ENCODE results near the gene CLK3.

CLK3 gene

DNA sequence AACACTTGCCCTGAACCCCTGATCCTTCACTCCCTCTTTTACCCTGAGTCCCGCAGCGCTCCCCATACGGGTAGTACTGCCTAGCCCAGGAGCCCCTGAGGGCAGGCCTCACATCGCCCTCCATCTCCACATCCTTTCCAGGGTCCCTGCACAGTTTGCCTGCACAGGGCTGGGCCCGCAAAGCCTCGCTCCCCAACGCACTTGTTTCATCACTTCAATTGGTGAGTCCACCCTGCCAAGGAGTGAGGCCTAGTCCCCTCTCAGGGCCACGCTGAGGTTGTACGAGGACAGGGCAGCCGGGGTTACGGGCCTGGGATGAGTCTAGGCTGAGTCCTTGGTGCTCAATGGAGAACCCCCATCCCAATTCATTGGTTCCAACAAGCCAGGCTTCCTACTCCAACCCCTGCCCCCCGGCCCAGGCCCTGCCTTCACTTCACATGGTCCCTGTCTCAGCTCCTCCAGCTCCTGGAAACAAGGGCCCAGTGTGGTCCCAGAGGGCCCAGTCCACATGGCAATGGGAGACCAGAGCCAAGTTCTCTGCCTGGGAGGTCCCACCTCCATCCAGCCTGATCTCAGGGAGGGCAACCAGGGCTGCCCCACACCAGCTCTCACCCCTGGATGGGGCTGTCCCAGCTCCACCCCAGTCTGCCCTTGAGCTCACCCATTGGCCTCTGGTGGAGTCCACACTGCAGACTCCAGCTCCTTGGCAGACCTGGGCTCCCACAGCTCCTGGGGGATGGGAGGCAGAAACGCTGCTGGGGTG is 12.4 kb upstream of the CLK3 start:
- no peak for DNase-seq (ENCODE audit: low read depth, low spot score)

DNA sequence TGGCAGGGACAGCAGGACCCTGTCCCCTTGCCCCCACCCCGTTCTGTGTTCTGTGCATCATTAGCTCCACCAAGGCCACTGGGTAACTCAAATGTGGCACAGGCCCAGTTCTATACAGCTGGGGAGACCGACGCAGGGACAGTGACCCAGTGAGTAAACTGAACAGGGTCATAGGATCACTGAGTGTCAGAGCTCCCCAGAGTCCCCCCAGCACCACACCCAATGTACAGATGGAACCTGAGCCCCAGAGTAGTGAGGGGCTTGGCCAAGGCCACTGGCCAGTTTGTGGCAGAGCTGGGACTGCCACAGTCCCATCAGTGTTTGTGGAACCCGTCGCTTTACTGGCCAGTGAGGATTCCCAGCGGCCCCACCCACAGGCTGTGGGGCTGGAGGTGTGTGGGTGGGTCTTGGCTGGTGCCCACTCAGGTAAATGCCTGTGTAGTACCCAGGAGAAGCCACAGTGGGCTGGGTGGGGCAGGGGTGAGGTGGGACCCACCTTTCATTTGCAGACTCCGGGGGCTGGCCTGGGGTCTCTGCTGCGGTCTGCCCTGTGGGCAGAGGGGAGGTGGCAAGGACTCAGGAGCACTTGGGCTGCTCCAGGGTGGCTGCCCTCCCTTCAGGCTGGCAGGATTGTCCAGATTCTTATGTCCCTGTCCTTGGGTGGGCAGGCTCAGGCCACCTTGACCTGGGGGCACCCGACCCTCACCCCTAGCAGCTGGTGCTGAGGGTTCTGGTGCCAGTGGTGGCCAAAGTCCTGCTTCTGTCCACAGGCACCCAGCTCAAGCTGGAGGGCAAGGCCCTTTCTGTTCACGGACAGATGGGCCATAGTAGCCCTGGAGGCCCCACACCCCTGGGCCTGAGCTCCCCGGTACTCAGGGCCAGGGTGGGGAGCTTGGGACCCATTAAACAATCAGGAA is 11.6 kb upstream of the CLK3 start:
- DNase-seq (ENCODE audit: low read depth, low spot score): no peak

DNA sequence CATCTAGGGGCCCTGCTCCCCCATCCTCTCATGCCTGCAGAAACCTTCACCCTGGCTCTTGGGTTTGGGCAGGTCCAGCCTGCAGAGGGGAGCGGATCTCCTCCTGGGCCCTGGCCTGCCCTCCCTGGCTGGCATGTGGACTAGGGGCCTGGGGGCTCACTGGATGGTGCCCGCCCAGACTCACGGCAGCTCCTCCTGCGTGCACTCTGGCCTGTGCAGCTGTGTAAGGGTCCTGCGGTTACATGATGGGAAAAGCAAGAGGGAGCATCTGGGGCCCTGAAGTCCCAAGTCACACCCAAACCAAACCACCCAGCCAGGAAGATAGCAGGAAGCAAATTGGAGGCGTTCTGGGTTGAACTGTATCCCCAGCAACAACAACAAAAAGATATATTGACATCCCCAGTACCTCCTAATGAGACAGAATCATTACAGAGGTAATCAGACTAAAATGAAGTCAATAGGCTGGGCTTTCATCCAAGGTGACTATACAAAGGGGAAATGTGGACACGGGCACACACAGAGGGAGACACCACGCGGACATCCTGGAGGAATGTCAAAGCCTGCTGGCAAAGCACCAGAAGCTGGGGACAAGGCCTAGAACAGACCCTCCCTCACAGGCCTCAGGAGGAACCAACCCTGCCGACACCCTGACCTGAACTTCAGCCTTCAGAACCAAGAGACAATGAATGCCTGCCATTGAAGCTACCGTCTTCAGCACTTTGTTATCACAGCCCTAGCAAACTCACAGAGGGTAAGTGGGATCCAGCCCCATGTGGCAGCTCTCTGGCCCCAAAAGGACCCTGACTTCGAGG is 10.4 kb upstream of the CLK3 start:
- peak; percentile 23 for DNase-seq (ENCODE audit: low read depth, low spot score)

DNA sequence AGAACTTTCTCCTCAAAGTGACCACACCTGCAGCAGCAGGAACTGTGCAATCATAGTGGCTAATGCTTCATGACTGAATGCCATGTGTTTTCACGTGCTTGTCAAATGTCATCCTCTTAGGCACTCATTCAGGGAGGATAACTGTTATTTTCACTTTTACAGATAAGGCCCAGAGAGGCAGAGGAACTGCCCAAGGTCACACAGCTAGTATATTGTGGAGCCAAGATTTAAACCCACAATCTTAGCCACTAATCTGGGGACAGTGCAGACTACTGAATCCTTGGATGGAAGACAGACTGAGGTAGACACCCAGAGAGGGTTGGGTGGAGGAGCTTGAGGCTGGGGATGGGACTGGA is 9.9 kb upstream of the CLK3 start:
- DNase-seq (ENCODE audit: low read depth, low spot score): no peak

DNA sequence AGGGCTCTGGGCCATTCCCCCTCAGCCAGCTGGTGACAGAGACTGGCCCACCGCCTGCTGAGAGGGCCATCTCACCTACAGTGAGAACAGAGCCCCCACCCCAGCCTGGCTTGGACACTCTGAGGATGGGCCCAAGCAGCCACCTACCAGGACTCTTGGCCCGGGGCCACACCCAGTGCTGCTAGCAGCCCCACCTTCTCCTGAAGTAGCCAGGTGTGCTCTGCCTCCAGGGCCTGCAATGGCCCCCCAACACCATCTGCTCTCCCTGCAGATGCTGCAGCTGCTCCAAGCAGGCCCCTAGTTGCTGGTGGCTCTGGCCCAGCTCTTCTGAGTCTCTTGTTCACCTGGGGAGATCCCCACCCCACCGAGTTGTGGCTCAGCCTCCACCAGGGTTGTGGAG is 6.8 kb upstream of the CLK3 start:
- no peak for DNase-seq (ENCODE audit: low read depth, low spot score)

DNA sequence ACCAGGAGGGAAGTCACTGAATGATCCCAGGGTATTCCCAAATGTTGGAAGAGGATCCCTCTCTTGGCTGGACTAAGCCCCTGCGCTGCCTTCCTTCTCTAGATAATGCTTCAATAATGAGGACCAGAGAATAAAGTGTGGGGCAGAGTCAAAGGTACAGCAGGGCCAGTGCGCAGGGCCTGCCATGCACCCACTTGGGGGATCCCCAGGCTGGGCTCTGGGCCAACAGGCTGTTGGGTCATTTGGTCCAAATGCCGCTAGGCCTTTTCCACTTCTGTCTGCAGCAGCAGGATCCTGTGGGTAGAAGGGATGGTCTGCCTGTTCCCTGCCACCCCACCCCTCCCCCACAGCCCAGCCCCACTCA is 5.7 kb upstream of the CLK3 start:
- no peak for DNase-seq (ENCODE audit: low read depth, low spot score)

DNA sequence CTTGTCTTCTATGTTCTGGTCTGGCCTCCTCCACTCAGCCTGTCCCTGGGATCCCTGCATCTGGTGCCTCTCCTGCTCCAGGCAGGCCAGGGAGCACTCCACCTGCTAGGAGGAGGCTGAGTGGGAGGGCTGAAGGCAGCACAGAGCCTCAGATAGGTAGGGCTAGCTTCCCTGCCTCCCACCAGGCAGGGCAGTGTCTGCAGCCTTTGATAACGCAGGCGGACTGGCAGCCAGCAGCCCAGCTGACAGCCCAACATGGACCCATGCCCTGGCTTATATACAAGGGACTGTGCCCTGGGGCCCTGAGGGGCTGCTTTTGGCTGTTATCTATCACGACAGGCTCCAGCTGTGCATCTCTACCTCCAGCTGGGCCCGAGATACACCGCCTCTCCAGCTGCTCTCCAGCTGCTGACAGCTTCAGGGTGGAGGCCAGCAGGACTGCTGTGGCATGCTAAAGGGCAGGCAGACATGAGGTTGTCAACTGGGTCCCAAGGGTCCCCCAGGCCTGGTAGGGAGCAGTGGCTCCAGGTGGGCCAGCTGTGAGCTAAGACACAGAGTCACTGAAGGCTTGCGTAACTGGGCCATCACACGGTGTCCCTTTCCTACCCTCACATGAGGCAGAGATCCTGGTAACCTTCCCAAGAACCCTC is 5.2 kb upstream of the CLK3 start:
- no peak for DNase-seq (ENCODE audit: low read depth, low spot score)

DNA sequence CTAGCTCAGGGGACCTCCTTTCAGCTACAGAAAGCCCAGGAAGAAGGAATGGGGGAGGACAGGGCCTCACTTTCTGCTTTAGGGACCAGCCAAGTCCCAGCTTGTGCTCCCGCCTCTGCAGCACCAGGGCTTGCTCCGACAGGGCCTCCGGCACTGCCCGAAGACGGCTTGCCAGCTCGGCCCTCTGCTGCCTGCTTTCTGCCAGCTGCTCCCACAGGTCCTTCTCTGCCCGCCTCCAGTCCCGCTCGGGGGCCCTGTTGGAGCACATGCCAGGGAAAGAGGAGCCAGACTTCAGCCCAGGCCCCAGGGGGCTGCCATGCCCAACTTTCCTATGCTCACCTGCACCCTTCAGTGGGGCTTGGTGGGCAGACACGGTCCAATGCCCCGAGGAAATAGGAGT is 4.3 kb upstream of the CLK3 start:
- DNase-seq (ENCODE audit: low read depth, low spot score): no peak

DNA sequence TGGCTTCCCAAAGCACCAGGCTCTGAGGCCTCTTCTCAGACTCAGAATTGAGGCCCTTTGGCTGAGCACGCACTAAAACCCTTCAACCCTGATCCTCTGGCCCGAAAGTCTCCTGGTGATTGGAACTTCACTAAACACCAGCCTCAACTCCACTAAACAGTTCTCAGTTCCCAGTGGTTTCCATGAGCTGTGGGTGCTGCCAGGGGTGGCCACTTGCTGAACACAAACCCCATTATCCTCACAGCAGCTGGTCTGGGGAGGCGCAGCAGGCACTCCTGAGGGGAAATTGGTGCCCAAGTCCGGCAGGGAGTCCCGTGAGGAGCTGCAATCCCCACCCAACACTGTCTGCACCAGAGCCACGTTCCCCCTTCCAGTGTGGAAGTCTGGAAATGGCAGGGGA is 3.8 kb upstream of the CLK3 start:
- no peak for DNase-seq (ENCODE audit: low read depth, low spot score)

DNA sequence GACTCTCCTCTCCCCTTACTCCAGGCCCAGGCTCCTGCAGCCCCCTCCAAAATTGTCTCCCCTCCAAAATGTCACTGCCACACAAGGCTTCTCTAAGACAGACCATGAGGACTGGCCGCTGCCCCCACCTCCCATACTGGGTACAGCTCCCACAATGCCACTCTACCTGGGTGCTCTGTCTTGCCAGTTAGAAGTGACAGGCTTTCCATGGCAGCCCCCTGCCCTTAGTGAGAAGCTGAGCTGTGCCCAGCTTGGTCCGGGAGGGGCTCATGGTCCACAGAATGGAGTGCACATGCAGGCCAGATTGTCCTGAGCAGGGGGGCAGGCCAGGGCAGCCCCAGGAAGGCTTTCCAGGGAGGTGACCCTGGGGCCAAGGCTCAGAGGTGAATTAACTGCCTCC is 3.0 kb upstream of the CLK3 start:
- DNase-seq (ENCODE audit: low read depth, low spot score): no peak

DNA sequence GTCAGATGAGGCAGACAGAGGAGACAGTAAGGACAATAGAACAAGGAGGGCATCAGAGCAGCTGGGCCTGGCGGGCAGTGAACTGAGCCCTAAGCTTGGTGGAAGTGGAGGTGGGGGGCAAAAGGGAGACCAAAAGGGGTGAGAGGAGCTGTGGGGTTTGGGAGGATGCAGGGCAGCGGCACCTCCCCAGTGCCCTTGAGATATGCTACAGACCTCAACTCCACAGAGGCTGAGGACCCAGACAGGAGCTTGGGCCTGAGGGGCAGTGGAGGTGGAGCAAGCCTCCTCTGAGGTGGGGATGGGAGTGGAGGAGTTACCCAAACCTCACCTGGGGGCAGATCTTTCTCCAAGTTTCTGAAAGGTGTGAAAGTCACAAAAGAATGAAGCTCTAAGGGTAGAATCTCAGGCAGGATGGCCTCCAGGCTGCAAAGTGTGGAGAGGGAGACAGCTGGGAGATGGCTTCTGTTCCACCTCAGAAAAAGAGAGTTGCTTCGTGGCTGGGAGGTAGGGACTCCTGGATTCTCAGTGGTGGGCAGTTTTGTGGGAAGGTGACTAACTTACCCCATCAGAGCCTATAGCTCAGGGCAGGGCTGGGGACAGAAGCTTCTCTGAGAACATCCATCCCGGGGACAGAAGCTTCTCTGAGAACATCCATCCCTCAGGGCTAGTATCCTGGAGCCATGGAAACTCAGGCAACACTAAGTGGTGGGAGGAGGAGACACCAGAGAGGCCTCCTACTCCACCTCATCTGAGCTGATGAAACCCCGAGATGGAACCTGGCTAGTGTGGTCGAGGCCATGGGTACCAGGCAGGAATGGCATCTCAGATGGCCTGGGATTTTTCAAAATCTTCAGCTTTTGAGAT is 2.3 kb upstream of the CLK3 start:
- no peak for DNase-seq (ENCODE audit: low read depth, low spot score)

DNA sequence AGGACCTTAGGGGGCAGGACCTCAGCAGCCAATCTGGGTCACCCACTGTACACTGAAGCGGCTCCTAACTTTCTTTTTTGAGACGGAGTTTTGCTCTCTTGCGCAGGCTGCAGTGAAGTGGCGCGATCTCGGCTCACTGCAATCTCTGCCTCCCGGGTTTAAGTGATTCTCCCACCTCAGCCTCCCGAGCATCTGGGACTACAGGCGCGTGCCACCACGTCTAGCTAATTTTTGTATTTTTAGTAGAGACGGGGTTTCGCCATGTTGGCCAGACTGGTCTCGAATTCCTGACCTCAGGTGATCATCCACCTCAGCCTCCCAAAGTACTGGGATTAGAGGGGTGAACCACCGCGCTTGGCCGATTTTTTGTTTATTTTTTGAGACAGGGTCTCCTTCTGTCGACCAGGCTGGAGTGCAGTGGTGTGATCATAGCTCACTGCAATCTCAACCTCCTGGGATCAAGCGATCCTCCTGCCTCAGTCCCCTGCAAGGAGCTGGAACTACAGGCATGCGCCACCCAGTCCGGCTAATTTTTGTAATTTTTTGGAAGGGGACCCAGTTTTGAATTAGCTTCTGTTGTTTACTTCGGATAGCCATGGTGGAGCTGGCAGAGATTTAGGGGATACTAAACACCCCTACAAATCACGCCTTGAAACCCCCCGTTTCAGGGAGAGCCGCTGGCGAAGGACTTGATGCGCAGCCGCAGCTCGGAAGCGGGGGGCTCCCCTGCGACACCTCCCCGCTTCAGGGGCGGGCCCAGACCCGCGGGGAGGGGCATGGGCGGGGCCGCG is 1.5 kb upstream of the CLK3 start:
- DNase-seq (ENCODE audit: low read depth, low spot score): no peak

DNA sequence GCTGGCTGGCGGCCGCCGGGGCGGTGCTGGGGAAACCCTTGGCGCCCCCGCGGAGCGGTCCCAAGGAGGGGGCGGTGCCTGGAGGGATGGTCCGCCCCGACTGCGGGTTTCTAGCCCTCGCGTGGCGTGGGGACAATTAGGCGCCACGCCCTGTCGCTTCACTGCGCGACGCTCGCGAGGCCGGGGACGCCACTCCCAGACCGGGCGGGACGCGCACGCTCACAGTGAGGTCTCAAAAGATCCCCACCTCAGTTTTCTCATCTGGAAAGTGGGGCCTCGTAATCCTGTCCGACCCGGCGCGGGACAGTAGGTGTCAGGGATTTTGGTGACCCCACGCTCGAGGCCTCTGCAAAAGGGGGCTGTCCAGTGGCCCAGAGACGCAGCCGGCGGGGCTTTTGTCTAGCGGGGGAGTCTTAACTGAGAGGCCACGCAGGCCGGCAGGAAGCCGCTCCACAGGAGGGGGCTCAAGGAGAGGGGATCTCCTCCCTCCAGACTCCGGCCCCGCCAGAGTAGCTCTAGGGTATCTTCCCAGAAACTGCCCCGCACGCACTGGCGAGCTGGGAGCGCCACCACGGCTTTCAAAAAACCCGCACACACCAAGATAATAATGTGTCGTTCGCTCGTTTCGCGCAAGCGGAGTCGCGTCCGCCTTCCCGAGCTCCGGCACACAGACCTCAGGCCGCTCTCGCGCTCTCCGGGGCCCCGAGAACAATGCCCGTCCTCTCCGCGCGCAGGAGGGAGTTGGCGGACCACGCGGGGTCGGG is 710 bp upstream of the CLK3 start:
- DNase-seq (ENCODE audit: low read depth, low spot score): peak; percentile 93

DNA sequence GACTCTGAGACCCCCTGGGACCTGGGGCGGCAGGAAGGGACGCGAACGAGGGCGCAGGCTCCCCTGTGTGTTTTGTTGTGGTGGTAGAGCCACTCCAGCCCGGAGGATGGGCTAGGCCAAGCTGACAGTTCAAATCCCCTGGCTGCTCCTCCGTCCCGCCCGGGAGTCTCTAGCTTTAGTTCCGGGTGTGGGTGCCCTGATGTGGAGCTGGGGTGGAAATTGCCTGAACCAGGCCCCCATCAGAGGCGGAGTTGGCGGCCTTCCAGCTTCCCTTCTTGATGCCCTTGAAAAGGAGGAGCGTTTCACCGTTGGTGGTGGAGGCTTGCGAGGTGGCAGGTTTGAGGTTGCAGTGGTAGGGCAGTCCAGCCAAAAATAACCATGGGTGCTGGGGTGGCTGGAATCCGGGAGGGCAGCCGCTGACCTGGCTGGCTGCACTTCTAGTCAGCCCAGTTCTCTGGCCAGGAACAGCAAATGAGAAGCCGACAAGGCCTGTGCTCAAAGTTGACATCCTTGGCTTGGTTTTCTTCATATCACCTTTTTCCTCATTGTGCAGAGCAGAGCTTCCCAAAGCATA is 817 bp downstream of the CLK3 start:
- DNase-seq (ENCODE audit: low read depth, low spot score): peak; percentile 77

DNA sequence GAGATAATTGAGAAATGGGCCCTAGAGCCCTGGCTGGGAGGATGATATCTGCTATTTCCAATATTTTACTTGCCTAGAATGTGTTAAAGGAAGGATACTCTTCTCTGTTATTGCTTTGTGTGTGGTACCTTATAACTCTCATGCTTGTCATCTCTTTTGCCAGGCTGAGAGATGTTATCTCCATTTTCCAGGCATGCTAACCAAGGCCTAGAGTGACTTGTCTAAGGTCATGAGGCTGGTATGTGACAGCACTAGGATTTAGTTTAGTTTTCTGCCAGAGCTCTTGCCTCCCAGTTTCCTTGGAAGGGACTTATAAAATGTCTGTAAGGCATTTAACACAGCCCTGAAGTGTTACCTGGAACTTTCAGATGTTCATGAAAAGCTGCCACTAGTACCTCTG is 1.4 kb downstream of the CLK3 start:
- no peak for DNase-seq (ENCODE audit: low read depth, low spot score)

DNA sequence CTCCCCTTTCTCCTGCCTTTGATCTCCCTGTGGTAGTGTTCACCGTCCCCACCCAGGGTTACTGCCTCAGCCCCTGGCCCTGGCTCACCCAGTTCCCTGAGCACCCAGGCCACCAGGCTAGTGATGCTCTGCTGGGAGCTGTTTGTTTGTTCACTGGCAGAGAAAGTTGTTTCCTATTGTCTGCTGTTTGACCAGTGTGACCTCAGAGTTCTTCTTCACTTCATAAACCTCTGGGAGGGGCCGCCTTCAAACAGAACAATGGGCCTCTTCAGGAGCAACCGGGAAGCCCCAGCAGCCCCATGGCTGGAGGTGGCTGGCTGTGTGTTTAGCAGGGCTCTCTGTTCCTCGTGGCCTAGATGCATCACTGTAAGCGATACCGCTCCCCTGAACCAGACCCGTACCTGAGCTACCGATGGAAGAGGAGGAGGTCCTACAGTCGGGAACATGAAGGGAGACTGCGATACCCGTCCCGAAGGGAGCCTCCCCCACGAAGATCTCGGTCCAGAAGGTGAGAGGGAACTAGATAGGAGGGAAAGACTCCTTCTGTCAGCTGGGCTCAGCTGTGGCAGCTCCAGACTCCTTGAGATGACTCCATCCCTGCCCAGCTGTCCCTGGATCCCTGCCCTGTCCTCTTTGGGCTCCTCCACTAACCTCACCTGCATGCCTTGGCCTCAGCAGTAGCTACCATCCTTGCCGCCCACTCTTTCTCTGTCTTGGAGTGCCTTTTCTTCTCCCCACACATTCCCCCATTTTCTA is 3.4 kb downstream of the CLK3 start:
- no peak for DNase-seq (ENCODE audit: low read depth, low spot score)

DNA sequence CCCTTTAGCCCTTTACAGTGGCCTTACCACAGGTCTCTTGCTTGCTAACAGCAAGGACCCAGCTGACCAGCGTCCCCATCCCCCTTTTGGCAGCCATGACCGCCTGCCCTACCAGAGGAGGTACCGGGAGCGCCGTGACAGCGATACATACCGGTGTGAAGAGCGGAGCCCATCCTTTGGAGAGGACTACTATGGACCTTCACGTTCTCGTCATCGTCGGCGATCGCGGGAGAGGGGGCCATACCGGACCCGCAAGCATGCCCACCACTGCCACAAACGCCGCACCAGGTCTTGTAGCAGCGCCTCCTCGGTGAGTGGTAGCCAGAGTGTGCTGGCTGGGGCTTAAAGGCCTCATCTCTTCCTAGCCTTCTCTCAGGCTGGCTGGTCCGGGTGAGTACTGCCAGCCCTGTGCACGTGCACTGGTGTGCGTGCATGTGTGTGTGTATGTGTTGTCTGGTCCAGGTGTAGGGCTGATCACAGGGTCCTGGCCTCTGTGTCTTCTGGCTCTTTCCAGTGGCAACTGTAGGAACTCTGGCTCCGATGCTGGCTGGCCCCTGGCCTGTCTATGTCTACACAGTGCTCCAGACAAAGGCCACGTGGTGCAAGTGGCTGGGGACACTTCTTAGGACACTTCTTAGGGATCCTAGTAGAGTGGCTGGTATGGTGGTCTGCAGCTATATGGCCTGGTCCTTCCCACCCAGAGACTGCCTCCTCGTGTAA is 4.4 kb downstream of the CLK3 start:
- DNase-seq (ENCODE audit: low read depth, low spot score): no peak

All from astrocyte of the hippocampus (primary cell).